Measurements from ENCODE around the gene TMPRSS7.
A peak's percentile ranks its signal among the peaks of the same experiment; 100 is the strongest.
"Not testable (repeated sequence)": the region's sequence is repeated elsewhere in the genome, so short reads cannot be mapped to it uniquely, and the experiment has no call there.

TMPRSS7 gene

DNA sequence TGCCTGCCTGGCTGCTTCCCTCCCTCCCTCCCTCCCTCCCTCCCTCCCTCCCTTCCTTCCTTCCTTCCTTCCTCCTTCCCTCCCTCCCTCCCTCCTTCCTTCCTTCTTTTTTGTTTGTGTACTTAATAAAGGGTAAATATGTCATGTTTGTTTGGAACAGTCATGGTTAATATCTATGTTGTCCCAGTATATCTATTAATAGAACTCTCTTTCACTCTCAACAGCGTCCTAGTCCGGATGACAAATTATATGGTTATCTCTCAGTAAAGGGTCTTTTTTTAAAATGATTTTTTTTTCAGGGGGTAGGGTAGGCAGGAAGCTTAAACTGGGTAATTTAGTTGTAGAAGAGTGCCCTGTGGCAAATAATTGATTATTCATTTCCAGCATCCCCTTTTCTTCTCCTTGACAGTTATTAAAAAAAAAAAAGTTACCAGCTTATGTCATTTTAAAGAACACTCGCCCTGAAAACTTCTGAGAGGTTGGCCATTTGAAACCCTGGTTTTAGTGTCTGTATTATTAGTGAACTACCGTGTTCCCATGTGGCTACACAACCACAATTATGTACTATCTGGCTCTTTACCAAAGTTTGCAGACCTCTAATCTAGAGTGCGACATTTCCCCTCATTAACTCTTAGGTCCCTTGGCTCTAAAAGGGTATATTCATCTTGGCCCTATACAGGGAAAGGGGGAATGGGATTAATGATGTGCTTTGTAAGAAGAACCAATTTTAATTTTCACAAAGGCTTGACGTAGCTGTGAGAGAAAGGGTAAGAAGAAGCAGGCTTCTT, 22.1 kb upstream of the TMPRSS7 start:
- no peak for DNase-seq (ENCODE audit: low read depth in 1 of 2, low spot score in 1 of 2)

DNA sequence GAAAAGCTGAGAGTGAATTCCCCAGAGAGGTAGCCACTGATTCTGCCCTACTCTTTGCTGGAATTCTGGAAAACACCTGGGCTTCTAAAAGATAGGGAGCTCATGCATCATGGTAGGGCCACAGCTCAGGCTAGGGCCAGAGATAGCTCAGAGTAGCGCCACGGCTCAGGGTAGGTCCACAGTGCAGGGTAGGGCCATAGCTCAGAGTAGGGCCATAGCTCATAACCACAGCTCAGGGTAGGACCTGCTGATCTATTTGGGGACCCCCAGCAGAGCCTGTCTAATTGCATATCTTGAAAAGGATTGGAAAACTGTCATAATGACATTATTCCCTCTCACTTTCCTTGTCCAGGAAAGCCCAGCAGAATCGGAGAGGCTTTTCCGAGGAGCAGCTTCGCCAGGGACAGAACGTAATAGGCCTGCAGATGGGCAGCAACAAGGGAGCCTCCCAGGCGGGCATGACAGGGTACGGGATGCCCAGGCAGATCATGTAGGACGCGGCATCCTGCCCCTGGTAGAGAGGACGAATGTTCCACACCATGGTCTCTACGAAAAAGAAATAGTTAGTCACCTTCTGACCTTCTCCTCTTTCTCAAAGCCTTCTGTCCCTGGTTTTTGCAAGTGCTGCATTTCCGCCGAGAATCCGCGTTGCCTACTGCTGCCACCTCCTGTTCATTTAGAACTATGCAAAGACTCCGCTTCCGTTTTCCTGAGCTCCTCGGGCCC, 21.3 kb upstream of the TMPRSS7 start:
- peak in 1 of 2 donors; percentile 31 for DNase-seq (ENCODE audit: low read depth in 1 of 2, low spot score in 1 of 2)

DNA sequence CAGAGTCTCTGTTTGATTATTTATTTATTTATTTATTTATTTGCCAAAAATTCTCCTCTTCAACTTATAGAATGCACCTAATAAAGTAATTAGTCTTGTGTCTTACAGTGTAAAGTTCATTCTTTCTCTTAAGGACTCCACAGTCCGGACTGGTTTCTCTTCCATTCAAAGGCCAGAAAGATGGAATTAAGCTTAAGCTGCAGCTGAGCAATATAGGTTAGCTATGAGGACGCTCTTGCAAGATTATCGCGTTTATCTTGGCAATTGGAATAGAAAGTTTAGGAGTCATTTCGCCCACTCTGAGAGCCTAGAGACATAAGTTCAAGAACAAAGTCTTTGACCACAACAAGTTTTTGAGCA, 20.8 kb upstream of the TMPRSS7 start:
- no peak for DNase-seq (ENCODE audit: low read depth in 1 of 2, low spot score in 1 of 2)

DNA sequence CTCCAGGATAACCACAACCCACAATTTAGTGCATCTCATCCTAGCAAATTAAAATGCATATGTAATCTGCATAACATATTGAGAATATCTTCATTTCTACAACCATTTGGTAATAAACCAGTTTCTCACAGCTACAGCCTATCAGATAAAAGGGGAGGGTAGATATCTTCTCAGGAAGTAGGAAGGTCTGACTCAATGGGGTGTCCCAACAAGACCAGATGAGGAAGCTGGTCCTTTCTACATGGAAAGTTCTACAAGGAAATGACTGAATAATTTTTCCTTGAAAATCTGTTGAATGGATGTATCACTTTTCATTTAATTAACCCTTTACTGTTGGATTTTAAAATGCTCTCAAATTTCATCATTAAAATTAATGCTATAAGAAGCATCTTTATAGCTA, 17.4 kb upstream of the TMPRSS7 start:
- no peak for DNase-seq (ENCODE audit: low read depth in 1 of 2, low spot score in 1 of 2)

DNA sequence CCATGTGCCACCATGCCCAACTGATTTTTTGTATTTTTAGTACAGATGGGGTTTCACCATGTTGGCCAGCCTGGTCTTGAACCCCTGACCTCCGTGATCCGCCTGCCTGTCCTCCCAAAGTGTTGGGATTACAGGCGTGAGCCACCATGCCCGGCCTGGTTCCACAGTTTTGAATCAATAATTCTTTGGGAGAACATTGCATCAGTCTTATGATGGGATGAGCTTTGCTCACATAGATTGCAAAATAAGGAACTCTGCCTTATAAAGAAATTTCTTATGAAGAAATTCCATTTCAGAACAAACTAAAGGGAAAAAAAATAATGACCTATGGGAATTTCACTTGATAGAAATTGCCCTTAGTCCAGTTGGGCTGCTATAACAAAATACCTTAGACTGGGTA, 15.8 kb upstream of the TMPRSS7 start:
- DNase-seq (ENCODE audit: low read depth in 1 of 2, low spot score in 1 of 2) = no peak

DNA sequence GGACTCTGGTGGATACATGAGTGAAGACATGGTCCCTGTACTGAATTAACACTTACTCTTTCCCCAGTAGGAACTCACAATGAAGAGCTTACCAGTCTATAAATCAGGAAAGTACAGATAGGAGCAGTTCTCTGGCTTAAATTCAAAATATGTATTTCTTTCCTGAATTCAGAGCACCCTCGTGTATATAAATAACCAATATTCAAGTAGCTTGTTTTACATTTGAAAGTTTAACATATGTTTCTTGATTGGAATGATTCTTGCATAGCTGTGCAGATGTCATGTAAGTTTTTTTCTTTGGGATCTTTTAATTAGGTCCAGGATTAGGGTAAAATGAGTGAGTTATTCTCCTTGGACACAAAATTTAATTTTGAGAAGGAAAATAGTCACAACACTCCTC, 14.8 kb upstream of the TMPRSS7 start:
- no peak for DNase-seq (ENCODE audit: low read depth in 1 of 2, low spot score in 1 of 2)

DNA sequence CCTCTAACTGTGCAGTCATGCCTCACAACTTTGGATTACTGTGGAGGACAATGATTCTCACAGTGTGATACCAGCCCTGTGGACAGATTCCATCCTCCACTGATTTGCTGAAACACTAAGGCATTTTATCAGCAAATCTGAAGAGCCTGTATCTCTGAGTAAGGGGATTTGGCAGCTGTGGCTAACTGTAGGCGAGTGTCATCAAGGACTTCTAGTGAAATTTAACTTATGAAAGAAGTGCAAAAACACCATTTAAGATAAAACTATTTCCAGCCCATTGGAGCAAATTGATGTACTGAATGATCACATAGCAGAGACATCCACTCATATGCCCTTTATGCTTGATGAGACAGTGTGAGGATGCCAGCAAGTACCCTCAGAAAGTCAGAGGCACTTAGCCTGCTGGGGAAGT, 13.9 kb upstream of the TMPRSS7 start:
- no peak for DNase-seq (ENCODE audit: low read depth in 1 of 2, low spot score in 1 of 2)

DNA sequence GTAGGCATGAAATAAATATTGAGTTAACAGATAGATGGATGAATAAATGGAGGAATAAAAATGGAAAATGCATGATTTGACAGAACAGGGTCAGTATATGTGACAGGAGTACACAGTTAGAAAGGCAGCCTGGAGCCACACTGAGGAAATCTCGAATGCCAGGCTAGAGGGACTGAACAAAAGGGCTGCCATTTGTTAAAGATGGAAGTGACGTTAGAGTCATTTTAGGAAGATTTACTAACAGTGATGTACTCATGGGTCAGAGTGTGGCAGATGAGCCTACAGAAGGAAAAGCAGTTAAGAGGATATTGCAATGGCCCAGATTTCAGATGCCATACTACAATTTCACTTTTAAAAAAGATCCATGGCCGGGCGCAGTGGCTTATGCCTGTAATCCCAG, 7.4 kb upstream of the TMPRSS7 start:
- no peak for DNase-seq (ENCODE audit: low read depth in 1 of 2, low spot score in 1 of 2)

DNA sequence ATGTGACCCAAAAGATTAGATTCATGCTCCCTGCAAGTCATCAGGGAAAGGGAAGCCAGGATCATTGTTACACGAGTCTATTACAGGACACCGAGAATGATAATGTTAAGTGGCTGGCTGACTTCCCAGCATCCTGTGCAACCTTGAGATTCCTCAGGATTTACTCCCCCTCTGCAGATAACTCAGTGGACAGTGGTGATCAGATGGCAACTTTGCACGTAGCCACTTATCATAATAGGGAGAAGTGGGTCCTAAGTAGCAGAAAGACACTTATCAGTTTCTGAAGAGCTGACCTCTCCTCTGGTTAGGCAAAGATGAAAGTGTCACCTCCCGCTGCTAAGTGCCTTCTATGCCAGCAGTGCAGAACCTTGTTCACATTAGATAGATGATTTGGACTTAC, 6.7 kb upstream of the TMPRSS7 start:
- DNase-seq (ENCODE audit: low read depth in 1 of 2, low spot score in 1 of 2) = no peak

DNA sequence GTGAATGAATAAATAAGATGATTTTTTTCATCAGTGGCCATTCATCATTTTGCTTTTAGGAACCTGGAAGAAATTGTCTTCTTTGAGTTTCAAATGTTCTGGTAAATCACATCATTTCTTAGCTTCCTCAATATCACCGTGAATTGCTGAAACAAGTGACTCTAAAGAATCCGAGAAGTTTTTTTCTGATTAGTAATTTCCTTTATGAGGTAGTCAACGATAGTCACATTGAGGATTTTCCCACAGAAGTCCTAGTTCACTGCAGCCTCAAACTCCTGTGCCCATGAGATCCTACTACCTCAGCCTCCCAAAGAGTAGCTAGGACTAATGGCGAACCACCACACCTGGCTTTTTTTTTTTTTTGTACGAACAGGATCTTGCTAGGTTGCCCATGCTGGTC, 3.6 kb upstream of the TMPRSS7 start:
- DNase-seq (ENCODE audit: low read depth in 1 of 2, low spot score in 1 of 2) = no peak

DNA sequence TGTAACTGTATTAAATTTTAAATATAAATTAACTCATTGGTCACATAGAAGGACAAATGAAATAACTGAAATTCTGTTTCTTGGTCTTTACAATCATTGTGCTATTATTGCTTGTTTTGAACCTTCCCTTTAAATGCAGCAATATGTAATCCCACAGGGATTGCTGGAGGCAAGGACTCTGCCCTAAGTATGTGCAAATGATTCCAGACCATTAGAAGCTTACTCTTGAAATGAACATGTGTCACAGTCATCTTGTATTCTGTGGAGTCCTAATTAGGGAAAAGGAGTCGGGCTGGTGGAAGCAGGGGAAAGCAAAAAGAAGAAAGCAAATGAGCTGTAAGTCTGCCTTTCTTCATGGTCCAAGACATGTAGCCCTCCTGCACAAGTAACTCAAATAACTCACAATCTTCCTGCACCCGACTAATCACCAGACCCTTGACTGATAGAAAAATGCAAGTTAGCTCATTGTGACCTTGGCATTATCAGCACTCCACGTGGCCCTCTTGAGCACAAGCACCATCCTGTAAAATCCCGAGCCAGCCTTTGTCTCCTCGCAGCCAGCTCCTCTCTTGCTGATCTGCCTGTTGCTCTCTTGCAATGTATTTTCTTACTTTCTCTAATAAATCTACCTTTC, 2.3 kb upstream of the TMPRSS7 start:
- no peak for DNase-seq (ENCODE audit: low read depth in 1 of 2, low spot score in 1 of 2)

DNA sequence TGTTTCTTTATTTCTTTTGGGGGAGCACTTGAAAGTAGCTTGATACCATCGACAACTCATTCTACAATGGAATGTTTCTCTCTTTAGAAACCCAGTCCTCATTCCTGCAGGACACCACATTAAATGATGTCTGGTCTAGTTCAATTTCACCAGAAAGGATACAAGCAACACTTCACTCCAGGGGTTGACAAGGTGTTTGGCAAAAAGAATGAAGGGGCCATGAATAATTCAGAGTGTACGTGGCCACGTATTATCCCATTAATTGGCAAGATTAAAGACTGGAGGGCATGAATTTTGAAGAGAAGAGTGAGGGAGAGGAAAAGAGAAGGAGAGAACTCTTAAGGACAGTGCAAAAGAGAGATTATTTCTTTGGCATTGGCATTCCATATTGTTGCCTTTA, 705 bp downstream of the TMPRSS7 start:
- DNase-seq (ENCODE audit: low read depth in 1 of 2, low spot score in 1 of 2) = no peak

DNA sequence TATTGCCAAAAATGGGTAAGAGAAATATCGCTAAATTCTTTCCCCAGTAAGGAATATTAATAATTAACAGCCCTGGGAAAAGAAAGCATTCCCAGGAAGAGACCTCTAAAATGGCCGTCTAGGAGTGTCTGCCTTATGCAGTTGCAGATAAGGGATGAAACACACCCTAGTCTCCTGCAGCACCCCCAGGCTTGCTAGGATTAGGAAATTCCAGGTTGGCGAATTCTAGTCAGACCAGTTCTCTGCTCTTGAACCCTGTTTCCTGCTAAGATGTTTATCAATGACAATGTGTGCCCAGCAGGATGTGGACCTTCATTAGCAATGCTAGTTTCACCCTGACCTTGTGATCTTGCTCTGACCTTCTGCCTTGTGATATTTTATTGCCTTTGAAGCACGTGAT, 2.7 kb downstream of the TMPRSS7 start:
- not testable (repeated sequence) for DNase-seq (ENCODE audit: low read depth in 1 of 2, low spot score in 1 of 2)

DNA sequence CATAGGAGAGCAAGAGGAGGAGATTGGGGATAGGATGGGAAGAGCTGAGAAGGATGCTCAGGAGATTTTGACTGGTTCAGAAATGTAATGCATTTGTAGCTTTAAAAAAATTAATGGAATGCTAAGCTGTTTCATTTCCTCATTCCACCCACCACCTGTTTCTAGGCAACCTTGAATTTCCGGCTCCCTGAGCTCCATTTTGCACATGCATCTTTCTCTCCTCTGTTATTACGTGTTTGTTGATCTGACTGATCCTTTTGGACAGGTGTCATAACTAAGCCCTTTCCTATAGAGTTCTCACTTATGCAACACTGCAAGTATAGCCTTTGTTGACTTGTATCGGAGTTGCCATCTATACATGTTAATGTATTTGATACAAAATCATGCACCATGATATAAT, 4.3 kb downstream of the TMPRSS7 start:
- no peak for DNase-seq (ENCODE audit: low read depth in 1 of 2, low spot score in 1 of 2)

DNA sequence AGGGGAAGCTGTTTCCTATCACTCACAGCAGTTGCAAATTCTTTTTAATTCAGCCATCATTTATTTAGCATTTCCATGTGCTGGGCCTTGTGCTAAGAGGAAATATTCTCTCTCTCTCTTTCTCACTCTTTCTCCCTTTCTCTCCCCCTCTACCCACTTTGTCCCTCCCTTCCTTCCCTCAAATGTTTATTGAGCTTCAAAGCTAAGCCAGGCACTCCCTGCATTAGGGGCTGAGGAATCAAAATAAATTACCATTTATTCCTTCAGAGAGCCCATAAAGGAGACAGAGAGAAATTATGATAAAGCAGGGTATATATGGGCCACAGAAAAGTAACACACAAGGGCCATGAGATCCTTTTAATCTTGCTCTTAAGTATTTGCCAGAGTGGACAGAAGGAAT, 6.8 kb downstream of the TMPRSS7 start:
- DNase-seq (ENCODE audit: low read depth in 1 of 2, low spot score in 1 of 2) = no peak

DNA sequence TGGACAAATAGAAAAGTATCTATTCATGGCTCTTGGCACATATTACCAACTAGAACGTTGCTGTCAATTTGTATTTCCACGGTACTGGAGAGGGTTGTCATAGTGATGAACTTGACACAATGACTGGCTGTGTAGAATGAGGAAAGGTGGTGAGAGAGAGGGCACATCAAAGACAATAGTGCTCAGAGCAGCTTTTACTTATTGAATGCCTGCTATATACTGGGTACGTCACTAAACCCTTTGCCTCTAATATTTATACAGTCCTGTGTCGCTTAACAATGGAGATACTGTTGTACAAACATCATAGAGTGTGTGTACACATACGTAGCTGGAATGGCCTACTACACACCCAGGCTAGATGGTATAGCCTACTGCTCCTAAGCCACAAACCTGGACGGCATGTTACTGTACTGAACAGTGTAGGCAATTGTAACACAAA, 8.3 kb downstream of the TMPRSS7 start:
- DNase-seq (ENCODE audit: low read depth in 1 of 2, low spot score in 1 of 2) = no peak

DNA sequence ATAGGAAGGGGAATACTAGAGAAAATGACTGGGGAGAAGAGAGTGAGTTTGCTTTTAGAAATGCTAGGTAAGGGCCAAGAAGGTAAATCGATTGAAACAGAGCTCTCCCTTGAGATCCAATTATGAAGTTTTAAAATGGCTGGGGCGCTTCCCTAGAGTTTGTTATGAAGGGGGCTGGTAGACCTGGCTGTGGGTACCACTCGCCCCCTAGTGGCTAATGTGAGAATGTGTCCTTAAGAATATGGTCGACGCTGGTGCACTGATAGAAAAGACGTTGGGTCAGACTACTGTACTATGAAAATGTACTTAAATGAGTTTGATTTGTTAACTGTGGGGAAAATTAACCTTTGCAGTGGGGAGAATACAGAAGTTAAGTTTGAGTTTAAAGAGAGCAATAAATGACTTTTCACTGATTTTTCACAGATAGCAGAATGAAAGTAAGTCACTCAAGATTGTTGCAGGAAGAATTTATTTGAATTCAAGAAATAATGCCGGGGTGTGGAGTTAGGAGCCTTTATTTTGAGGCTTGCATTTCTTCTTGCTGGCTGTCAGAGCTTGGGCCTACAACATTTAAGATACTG, 9.2 kb downstream of the TMPRSS7 start:
- DNase-seq (ENCODE audit: low read depth in 1 of 2, low spot score in 1 of 2) = peak in 1 of 2 donors; percentile 15

DNA sequence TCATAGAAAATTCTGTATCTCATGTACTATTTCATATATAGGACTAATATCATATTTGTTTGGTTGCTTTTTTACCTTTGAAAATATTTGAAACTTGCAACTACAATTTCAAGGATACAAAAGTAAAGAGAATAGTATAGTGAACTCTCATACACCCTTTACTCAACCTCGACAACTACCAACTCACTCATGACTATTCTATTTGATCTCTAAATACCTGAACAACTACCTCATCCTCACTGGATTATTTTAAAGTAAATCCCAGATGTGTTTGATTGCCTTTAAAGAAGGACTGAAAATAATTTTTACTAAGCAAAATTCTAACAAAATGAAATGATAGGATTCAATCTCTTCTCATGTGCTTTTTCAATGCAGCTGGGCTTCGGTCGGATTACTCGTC, 12.1 kb downstream of the TMPRSS7 start:
- DNase-seq (ENCODE audit: low read depth in 1 of 2, low spot score in 1 of 2) = no peak

DNA sequence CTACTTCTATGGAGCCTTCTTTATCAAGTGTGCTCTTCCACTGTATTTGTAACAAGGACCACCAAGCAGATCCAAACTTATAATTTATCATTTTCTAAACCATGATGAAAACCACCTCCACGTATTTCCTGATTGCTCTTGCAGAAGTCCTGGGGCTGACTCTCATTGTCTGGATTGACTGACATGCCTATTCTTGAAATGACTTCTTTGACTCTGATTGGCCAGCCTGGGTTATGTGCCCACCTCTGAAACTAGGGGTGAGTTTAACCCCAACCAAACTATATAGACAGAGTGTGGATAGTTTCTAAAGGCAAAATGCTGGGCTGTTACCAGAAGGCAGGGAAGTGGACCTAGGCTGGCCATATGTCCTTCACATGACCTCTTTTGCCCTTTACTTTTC, 12.7 kb downstream of the TMPRSS7 start:
- DNase-seq (ENCODE audit: low read depth in 1 of 2, low spot score in 1 of 2) = no peak

DNA sequence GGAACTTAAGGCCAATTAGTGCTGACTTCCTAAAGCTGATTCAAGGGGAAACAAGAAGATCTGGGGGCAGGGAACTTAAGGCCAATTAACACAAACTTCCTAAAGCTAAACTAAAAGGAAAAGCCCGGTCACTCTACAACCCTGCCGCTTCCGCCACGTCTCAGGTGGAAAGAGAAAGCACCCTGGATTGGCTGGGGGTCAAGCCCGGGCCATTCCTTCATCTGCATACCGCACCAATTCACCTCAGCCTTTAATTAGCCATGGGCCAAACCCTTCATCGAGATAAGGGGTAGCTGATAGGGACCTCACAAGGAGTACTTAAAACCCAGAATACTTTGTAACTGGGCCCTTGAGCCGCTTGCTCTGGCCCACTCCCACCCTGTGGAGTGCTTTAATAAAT, 14.4 kb downstream of the TMPRSS7 start:
- no peak for DNase-seq (ENCODE audit: low read depth in 1 of 2, low spot score in 1 of 2)

DNA sequence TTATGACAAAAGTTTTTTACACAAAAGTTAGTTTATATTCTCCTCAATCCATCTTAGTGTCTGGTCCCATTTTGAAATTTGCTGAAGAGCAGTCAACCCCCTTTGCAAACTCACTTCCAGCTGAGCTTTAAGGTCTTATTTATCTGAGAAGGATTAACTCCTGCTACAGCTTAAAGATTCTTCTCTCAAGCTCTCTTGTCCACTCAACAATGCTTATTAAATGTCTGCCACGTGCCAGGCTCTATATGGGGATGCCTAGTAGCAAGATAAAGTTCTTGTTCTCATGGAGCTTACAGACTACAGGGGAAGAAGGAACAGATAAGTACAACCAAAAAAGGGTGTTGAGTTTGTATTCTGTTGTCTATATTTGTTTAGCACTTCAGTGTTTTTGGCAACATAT, 18.7 kb downstream of the TMPRSS7 start:
- DNase-seq (ENCODE audit: low read depth in 1 of 2, low spot score in 1 of 2) = no peak

DNA sequence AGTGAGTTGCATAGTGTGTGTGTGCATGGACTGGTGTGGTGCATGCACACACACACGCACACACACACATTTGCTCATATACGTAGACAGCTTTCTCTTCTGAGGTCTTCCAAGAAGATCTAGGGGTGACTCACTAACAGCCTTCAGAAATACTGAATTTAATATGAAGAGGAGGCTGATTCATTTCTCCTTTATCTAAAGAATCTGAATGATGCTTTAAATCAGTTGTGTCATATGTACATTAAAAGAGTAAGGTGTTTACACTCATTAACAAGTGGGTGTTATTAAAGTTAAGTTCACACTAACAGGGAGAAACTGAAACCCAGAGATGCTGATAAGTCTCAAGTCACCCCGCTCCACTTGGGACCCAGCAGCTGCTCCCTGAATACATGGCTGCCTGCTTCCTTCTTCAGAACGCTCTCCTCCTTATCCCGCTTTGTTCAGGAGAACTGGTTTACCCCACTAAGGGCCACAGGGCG, 22.0 kb downstream of the TMPRSS7 start:
- no peak for DNase-seq (ENCODE audit: low read depth in 1 of 2, low spot score in 1 of 2)

Measured in activated T-helper 1 cell treated with anti-CD3 and anti-CD28 coated beads, Interleukin-2, amount 50 U/mL, for 16 hours (primary cell).